ENCODE results near the gene OGA. TPM values are rescaled to one million over a fixed set of nuclear protein-coding genes. Genes with fewer than 3 reads are reported as not detected.
"Not testable (repeated sequence)": the region's sequence is repeated elsewhere in the genome, so short reads cannot be mapped to it uniquely, and the experiment has no call there.

Gene OGA
- total and polyA plus RNA-seq, 2 donors: 104 to 154 TPM

DNA sequence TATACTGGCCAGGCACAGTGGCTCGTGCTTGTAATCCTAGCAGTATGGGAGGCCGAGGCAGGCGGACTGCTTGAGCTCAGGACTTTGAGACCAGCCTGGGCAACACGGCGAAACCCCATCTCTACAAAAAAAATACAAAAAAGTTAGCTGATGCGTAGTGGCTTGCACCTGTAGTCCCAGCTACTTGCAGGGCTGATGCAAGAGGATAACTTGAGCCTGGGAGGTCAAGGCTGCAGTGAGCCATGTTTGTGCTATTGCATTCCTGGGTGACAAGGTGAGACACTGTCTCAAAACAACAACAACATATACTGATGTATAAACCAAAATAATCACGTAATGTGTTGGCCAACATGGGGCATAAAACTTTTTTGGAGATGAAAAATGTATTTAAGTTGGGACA lies 28.6 kb downstream of the OGA start:
- Histone ChIP-seq H3K27ac (ENCODE audit: low read depth in 1 of 2, low read length in 1 of 2) (no peak overlapping the region), H3K27me3 (ENCODE audit: control insufficient read depth in 2 of 2, insufficient read depth in 1 of 2, low read length in 1 of 2) (no peaks in the 10 kb centered on the region), H3K9me3 (ENCODE audit: control insufficient read depth in 2 of 2, insufficient read depth in 1 of 2, low read length in 1 of 2) (no peaks in the 10 kb centered on the region), H3K4me1 (ENCODE audit: control insufficient read depth in 2 of 2, insufficient read depth in 2 of 2, low read length in 2 of 2) (no peaks in the 10 kb centered on the region), H3K4me3 (ENCODE audit: low read length in 2 of 2) (no peak overlapping the region), H3K36me3 (ENCODE audit: control insufficient read depth in 2 of 2, insufficient read depth in 2 of 2, low read length in 1 of 2) (peaks cover 45 to 92% of the 10 kb centered on the region in 2 donors)
- no peak for DNase-seq (ENCODE audit: low read depth in 6 of 9, low spot score in 9 of 9)
- WGBS: 98% methylated on average over 7 of the region's 7 CpGs

GRCh38 chr10:101789231-101789630 lies 29.0 kb downstream of the OGA start:
- H3K9me3 ChIP-seq (ENCODE audit: control insufficient read depth in 2 of 2, insufficient read depth in 1 of 2, low read length in 1 of 2); H3K4me1 ChIP-seq (ENCODE audit: control insufficient read depth in 2 of 2, insufficient read depth in 2 of 2, low read length in 2 of 2); DNase-seq (ENCODE audit: low read depth in 6 of 9, low spot score in 9 of 9); H3K4me3 ChIP-seq (ENCODE audit: low read length in 2 of 2); H3K27me3 ChIP-seq (ENCODE audit: control insufficient read depth in 2 of 2, insufficient read depth in 1 of 2, low read length in 1 of 2); H3K27ac ChIP-seq (ENCODE audit: low read depth in 1 of 2, low read length in 1 of 2): not testable (repeated sequence)
- 97% methylated on average over 9 of the region's 9 CpGs for WGBS
- H3K36me3 ChIP-seq (ENCODE audit: control insufficient read depth in 2 of 2, insufficient read depth in 2 of 2, low read length in 1 of 2): peaks cover 45 to 87% of the 10 kb centered on the region in 2 donors

DNA sequence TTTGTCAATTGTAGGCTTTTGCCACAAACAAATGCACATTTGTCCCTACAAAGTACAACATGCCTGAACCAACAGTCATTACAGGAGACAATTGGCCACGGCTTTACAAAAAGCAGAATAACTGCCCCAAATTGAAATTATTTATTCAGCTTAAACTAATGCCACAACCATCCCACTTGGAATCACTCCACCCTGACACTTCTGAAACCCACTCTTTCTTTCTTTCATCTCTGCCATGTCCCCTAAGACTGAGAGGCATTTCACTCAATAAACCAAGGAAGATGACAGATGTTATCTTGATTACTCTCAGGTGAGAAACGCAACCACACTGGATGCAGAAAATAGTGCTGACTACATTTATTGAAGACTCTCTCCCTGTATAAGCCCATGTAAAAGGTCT lies 32.4 kb downstream of the OGA start:
- WGBS: 95% methylated on average over 2 of the region's 2 CpGs

GRCh38 chr10:101784558-101784957 lies 33.7 kb downstream of the OGA start:
- H3K36me3 ChIP-seq (ENCODE audit: control insufficient read depth in 2 of 2, insufficient read depth in 2 of 2, low read length in 1 of 2): peaks cover 34 to 47% of the 10 kb centered on the region in 2 donors
- H3K27ac ChIP-seq (ENCODE audit: low read depth in 1 of 2, low read length in 1 of 2): peak overlapping the region in 1 of 2 donors; percentile 47
- 96% methylated on average over 2 of the region's 2 CpGs for WGBS

More for the DNA sequence above, 32.4 kb downstream of the OGA start:
- Histone ChIP-seq H3K9me3 (ENCODE audit: control insufficient read depth in 2 of 2, insufficient read depth in 1 of 2, low read length in 1 of 2) (no peaks in the 10 kb centered on the region), H3K27me3 (ENCODE audit: control insufficient read depth in 2 of 2, insufficient read depth in 1 of 2, low read length in 1 of 2) (peaks cover 0 to 3% of the 10 kb centered on the region in 2 donors), H3K4me3 (ENCODE audit: low read length in 2 of 2) (no peak overlapping the region), H3K4me1 (ENCODE audit: control insufficient read depth in 2 of 2, insufficient read depth in 2 of 2, low read length in 2 of 2) (peaks cover 9 to 30% of the 10 kb centered on the region in 2 donors), H3K27ac (ENCODE audit: low read depth in 1 of 2, low read length in 1 of 2) (no peak overlapping the region), H3K36me3 (ENCODE audit: control insufficient read depth in 2 of 2, insufficient read depth in 2 of 2, low read length in 1 of 2) (peaks cover 37 to 59% of the 10 kb centered on the region in 2 donors)
- DNase-seq (ENCODE audit: low read depth in 6 of 9, low spot score in 9 of 9): no peak

DNA sequence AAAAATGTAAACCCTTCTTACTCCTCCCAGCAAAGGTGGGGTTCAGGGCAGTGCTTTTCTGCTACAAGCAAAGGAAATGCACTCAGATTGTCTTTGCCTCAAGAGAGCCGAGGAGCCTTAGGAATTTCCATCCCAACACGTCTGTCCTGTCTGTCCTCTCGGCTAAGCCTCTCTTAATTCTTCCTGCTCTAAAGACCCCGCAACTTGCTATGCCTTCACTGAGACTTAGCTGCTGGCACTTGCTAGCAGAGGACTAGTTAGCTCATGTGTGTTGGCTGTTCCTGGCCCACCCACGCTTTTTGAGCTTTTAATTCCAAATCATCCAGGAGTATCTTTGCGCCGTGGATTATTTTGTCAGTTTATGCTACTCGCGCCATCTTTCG lies 34.5 kb downstream of the OGA start:
- Histone ChIP-seq H3K4me3 (ENCODE audit: low read length in 2 of 2) (peak overlapping the region; percentile 54 to 74), H3K4me1 (ENCODE audit: control insufficient read depth in 2 of 2, insufficient read depth in 2 of 2, low read length in 2 of 2) (peaks cover 21 to 48% of the 10 kb centered on the region in 2 donors), H3K27me3 (ENCODE audit: control insufficient read depth in 2 of 2, insufficient read depth in 1 of 2, low read length in 1 of 2) (peaks cover 15 to 24% of the 10 kb centered on the region in 2 donors), H3K27ac (ENCODE audit: low read depth in 1 of 2, low read length in 1 of 2) (peak overlapping the region; percentile 21 to 62), H3K36me3 (ENCODE audit: control insufficient read depth in 2 of 2, insufficient read depth in 2 of 2, low read length in 1 of 2) (peaks cover 32 to 41% of the 10 kb centered on the region in 2 donors), H3K9me3 (ENCODE audit: control insufficient read depth in 2 of 2, insufficient read depth in 1 of 2, low read length in 1 of 2) (peaks cover 0 to 10% of the 10 kb centered on the region in 2 donors)
- DNase-seq (ENCODE audit: low read depth in 6 of 9, low spot score in 9 of 9): no peak
- WGBS: 78% methylated on average over 10 of the region's 10 CpGs

More at GRCh38 chr10:101784558-101784957, 33.7 kb downstream of the OGA start:
- Histone ChIP-seq H3K9me3 (ENCODE audit: control insufficient read depth in 2 of 2, insufficient read depth in 1 of 2, low read length in 1 of 2) (peaks cover 0 to 1% of the 10 kb centered on the region in 2 donors), H3K27me3 (ENCODE audit: control insufficient read depth in 2 of 2, insufficient read depth in 1 of 2, low read length in 1 of 2) (peaks cover 8 to 16% of the 10 kb centered on the region in 2 donors), H3K4me1 (ENCODE audit: control insufficient read depth in 2 of 2, insufficient read depth in 2 of 2, low read length in 2 of 2) (peaks cover 14 to 40% of the 10 kb centered on the region in 2 donors), H3K4me3 (ENCODE audit: low read length in 2 of 2) (no peak overlapping the region)
- DNase-seq (ENCODE audit: low read depth in 6 of 9, low spot score in 9 of 9): no peak

- H3K27ac ChIP-seq (ENCODE audit: low read depth in 1 of 2, low read length in 1 of 2): peak within 1 kb of the TSS; percentile 21 to 62
- peaks cover 21 to 51% of the 10 kb centered on the region in 2 donors for H3K4me1 ChIP-seq (ENCODE audit: control insufficient read depth in 2 of 2, insufficient read depth in 2 of 2, low read length in 2 of 2)
These were observed 35.2 kb downstream of the OGA start, which contains the start of gene NPM3 for GRCh38 chr10:101782811-101783735. Gene NPM3 (minus strand): TSS chr10:101783446. CDS start chr10:101783390, 56 bp downstream.

DNA sequence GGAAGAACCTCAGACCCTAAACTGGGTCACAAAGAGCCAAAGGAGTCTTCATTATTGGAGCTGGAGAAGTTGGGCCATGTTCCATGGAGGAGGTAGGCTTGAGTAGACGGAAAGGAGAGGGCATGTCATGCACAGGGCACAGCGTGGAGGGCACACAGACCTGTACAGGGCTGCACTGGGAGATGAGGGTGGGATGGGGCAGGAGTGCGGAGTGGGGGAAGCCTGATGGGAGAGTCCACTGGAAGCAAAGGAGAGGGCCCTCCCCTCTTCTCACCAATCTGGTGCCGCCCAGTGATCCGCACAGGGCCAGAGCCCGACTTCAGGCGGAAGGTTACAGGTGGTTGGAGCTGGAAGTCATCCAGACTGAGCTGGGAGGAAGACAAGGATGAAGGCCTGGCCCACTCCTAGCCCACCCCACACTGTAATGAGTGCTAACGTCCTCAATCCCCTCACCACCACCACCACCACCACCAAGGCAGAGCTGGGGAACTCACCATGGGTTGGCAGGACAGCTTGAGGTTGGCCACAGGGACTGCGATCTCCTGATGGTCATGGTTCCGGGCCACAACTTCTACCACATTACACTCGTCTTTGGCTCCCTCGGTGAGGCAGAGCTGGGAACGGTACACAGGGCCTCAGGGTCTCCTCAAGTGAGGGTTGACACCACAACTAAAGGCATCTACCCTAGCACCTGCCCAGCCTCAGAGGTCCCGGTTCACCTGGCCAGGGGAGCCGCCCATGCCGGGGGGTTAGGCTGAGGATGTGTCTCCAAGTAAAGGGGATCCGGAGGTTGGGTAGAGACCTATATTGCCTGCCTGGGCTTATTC lies 36.0 kb downstream of the OGA start:
- peaks cover 19 to 28% of the 10 kb centered on the region in 2 donors for H3K36me3 ChIP-seq (ENCODE audit: control insufficient read depth in 2 of 2, insufficient read depth in 2 of 2, low read length in 1 of 2)
- no peak for DNase-seq (ENCODE audit: low read depth in 6 of 9, low spot score in 9 of 9)
- peaks cover 31 to 39% of the 10 kb centered on the region in 2 donors for H3K27me3 ChIP-seq (ENCODE audit: control insufficient read depth in 2 of 2, insufficient read depth in 1 of 2, low read length in 1 of 2)
- WGBS: 72% methylated on average over 17 of the region's 17 CpGs
- H3K9me3 ChIP-seq (ENCODE audit: control insufficient read depth in 2 of 2, insufficient read depth in 1 of 2, low read length in 1 of 2): peaks cover 0 to 12% of the 10 kb centered on the region in 2 donors
- no peak overlapping the region for H3K27ac ChIP-seq (ENCODE audit: low read depth in 1 of 2, low read length in 1 of 2)
- peaks cover 21 to 51% of the 10 kb centered on the region in 2 donors for H3K4me1 ChIP-seq (ENCODE audit: control insufficient read depth in 2 of 2, insufficient read depth in 2 of 2, low read length in 2 of 2)
- peak overlapping the region; percentile 54 to 74 for H3K4me3 ChIP-seq (ENCODE audit: low read length in 2 of 2)

More at GRCh38 chr10:101782811-101783735, 35.2 kb downstream of the OGA start, which contains the start of gene NPM3:
- peaks cover 0 to 12% of the 10 kb centered on the region in 2 donors for H3K9me3 ChIP-seq (ENCODE audit: control insufficient read depth in 2 of 2, insufficient read depth in 1 of 2, low read length in 1 of 2)
- DNase-seq (ENCODE audit: low read depth in 6 of 9, low spot score in 9 of 9): peak in 8 of 9 donors; percentile 59 to 91 (median 78)
- peaks cover 26 to 35% of the 10 kb centered on the region in 2 donors for H3K36me3 ChIP-seq (ENCODE audit: control insufficient read depth in 2 of 2, insufficient read depth in 2 of 2, low read length in 1 of 2)
- peaks cover 22 to 30% of the 10 kb centered on the region in 2 donors for H3K27me3 ChIP-seq (ENCODE audit: control insufficient read depth in 2 of 2, insufficient read depth in 1 of 2, low read length in 1 of 2)
- WGBS: 2% methylated on average over 57 of the region's 57 CpGs
- peak within 1 kb of the TSS; percentile 54 to 74 for H3K4me3 ChIP-seq (ENCODE audit: low read length in 2 of 2)

DNA sequence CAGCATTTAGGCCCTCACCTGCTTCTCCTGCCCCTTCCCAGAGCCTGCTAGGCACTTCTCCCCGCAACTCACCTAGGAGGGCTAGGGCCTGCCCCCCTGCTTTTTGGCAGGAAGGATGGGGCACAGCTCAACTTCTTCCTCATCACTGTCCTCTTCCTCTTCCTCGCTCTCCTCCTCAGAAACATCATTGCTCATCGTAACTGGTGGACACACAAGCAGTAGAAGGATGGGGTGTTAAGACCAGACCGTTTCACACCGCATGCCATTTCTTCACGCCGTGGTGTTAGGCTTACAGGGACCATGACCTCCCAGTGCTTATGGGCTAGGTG lies 36.6 kb downstream of the OGA start:
- no peak for DNase-seq (ENCODE audit: low read depth in 6 of 9, low spot score in 9 of 9)

More for the DNA sequence above, 36.6 kb downstream of the OGA start:
- peaks cover 21 to 51% of the 10 kb centered on the region in 2 donors for H3K4me1 ChIP-seq (ENCODE audit: control insufficient read depth in 2 of 2, insufficient read depth in 2 of 2, low read length in 2 of 2)
- H3K36me3 ChIP-seq (ENCODE audit: control insufficient read depth in 2 of 2, insufficient read depth in 2 of 2, low read length in 1 of 2): peaks cover 13 to 22% of the 10 kb centered on the region in 2 donors
- no peak overlapping the region for H3K27ac ChIP-seq (ENCODE audit: low read depth in 1 of 2, low read length in 1 of 2)
- peaks cover 36 to 45% of the 10 kb centered on the region in 2 donors for H3K27me3 ChIP-seq (ENCODE audit: control insufficient read depth in 2 of 2, insufficient read depth in 1 of 2, low read length in 1 of 2)
- WGBS: 94% methylated on average over 7 of the region's 7 CpGs
- H3K9me3 ChIP-seq (ENCODE audit: control insufficient read depth in 2 of 2, insufficient read depth in 1 of 2, low read length in 1 of 2): peaks cover 0 to 12% of the 10 kb centered on the region in 2 donors
- H3K4me3 ChIP-seq (ENCODE audit: low read length in 2 of 2): no peak overlapping the region
